SK-N-SH (cell line): Measurements from ENCODE around the gene TANC1. TPM values are rescaled to one million over a fixed set of nuclear protein-coding genes. Genes with fewer than 3 reads are reported as not detected.
"Not testable (repeated sequence)": the region's sequence is repeated elsewhere in the genome, so short reads cannot be mapped to it uniquely, and the experiment has no call there.

Source experiments
- CTCF ChIA-PET: fragments of 300-600, 350-600 bp; formaldehyde crosslinking; extraction: SDS; loops from one replicate; lab custom pipeline; 2021; lab: Yijun Ruan, JAX
- POLR2A ChIA-PET: fragments of 350-600 bp; sonication (Branson Sonifier 250); formaldehyde crosslinking; extraction: SDS; loops from one replicate; lab custom pipeline; 2020; ENCODE audit warnings: antibody characterized with exemption, inconsistent platforms; lab: Yijun Ruan, JAX
- DNase-seq: peaks from one replicate; pipeline ENCODE4 v3.0.0; 2012
- H2AFZ ChIP-seq: fragments of 200-600 bp; sonication (generic); 2 replicates; pipeline ENCODE4 v1.8.1; 2016; ENCODE audit warnings: antibody characterized with exemption, mild to moderate bottlenecking, low read depth
- H3F3A ChIP-seq: fragments of 200-600 bp; sonication (generic); replicated peaks from 2 replicates; pipeline ENCODE3; 2016; ENCODE audit warnings: antibody characterized with exemption, mild to moderate bottlenecking; ENCODE audit not compliant: insufficient read depth
- H3K27ac ChIP-seq, 2 experiments: fragments of 200-500 bp in 1 of 2; fragments of 200-600 bp in 1 of 2; sonication (Bioruptor generic) in 1 of 2; sonication (generic), shearing (Covaris generic) in 1 of 2; 2 replicates each; pipeline versions ENCODE4 v1.5.1 to v1.6.1; 2014 to 2016; ENCODE audit warnings: low read depth in 2 of 2, inconsistent platforms in 1 of 2, low read length in 1 of 2, mild to moderate bottlenecking in 1 of 2, mixed read lengths in 1 of 2
- H3K27me3 ChIP-seq: fragments of 200-600 bp; sonication (generic), shearing (Covaris generic); 2 replicates; pipeline ENCODE4 v1.6.1; 2016; ENCODE audit warnings: mixed run types; ENCODE audit not compliant: insufficient read depth
- H3K36me3 ChIP-seq, 2 experiments: fragments of 200-500 bp in 1 of 2; fragments of 200-600 bp in 1 of 2; sonication (Bioruptor generic) in 1 of 2; sonication (generic) in 1 of 2; replicated peaks in 1 of 2; 2 replicates each; pipeline versions ENCODE3 to v1.5.1; 2014 to 2016; ENCODE audit warnings: low read length in 1 of 2, mild to moderate bottlenecking in 1 of 2; ENCODE audit not compliant: insufficient read depth in 2 of 2, control insufficient read depth in 1 of 2
- H3K4me1 ChIP-seq, 2 experiments: fragments of 200-500 bp in 1 of 2; fragments of 200-600 bp in 1 of 2; sonication (Bioruptor generic) in 1 of 2; sonication (generic), shearing (Covaris generic) in 1 of 2; 2 replicates each; pipeline versions ENCODE4 v1.5.1 to v1.6.1; 2014 to 2016; ENCODE audit warnings: low read depth in 1 of 2, low read length in 1 of 2, mixed run types in 1 of 2; ENCODE audit not compliant: insufficient read depth in 2 of 2, control insufficient read depth in 1 of 2
- H3K4me2 ChIP-seq: fragments of 200-600 bp; sonication (generic), shearing (Covaris generic); 2 replicates; pipeline ENCODE4 v1.6.1; 2017; ENCODE audit warnings: mixed run types
- H3K4me3 ChIP-seq, 2 experiments: fragments of 200-500 bp in 1 of 2; fragments of 200-600 bp in 1 of 2; sonication (Bioruptor generic) in 1 of 2; sonication (generic), shearing (Covaris generic) in 1 of 2; 2 replicates each; pipeline versions ENCODE4 v1.5.1 to v1.8.1; 2014 to 2016; ENCODE audit warnings: low read depth in 2 of 2, inconsistent platforms in 1 of 2, low read length in 1 of 2, mild to moderate bottlenecking in 1 of 2, mixed read lengths in 1 of 2, moderate library complexity in 1 of 2
- H3K79me2 ChIP-seq: fragments of 200-600 bp; sonication (generic); 2 replicates; pipeline ENCODE4 v1.8.1; 2017; ENCODE audit warnings: mild to moderate bottlenecking; ENCODE audit not compliant: insufficient read depth
- H3K9ac ChIP-seq: fragments of 200-600 bp; sonication (generic); 2 replicates; pipeline ENCODE4 v1.6.1; 2017; ENCODE audit warnings: mixed run types
- H3K9me2 ChIP-seq: fragments of 200-600 bp; sonication (generic); 2 replicates; pipeline ENCODE4 v1.6.1; 2017; ENCODE audit warnings: mixed run types
- H3K9me3 ChIP-seq: fragments of 200-600 bp; sonication (generic); 2 replicates; pipeline ENCODE4 v1.6.1; 2017; ENCODE audit warnings: mixed run types, mild to moderate bottlenecking, moderate library complexity
- H4K20me1 ChIP-seq: fragments of 200-600 bp; sonication (generic); 2 replicates; pipeline ENCODE4 v1.6.1; 2017; ENCODE audit warnings: mild to moderate bottlenecking, mixed run types; ENCODE audit not compliant: insufficient read depth
- NRF1 ChIP-seq: IDR thresholded peaks from 2 replicates; pipeline ENCODE4 v1.6.1; 2012; ENCODE audit warnings: low read depth, mild to moderate bottlenecking, low read length
- POLR2AphosphoS5 ChIP-seq: IDR thresholded peaks from 2 replicates; pipeline ENCODE4 v1.6.1; 2012; ENCODE audit warnings: low read depth, low read length
- TAF1 ChIP-seq: IDR thresholded peaks from 2 replicates; pipeline ENCODE4 v1.6.1; 2012; ENCODE audit warnings: low read depth, mild to moderate bottlenecking, low read length, moderate library complexity, borderline replicate concordance
- TEAD4 ChIP-seq: IDR thresholded peaks from 2 replicates; pipeline ENCODE4 v1.4.0; 2012; ENCODE audit warnings: mild to moderate bottlenecking, borderline replicate concordance; ENCODE audit not compliant: insufficient read depth
- USF1 ChIP-seq: IDR thresholded peaks from 2 replicates; pipeline ENCODE4 v1.4.0; 2012; ENCODE audit warnings: low read depth, borderline replicate concordance
- YY1 ChIP-seq: IDR thresholded peaks from 2 replicates; pipeline ENCODE4 v1.4.0; 2012; ENCODE audit warnings: low read depth, mild to moderate bottlenecking
- WGBS: methylation state at CpG from one replicate; pipeline ENCODE4 v1.1.6; 2017; ENCODE audit warnings: low lambda C conversion rate; 5-methylcytosine and 5-hydroxymethylcytosine counted together
- polyA plus RNA-seq, 3 experiments: library from polyadenylated mRNA; depleted of rRNA; stranded (reverse); fragments of >200 nt; gene quantifications; 2 replicates each; pipeline ENCODE4 v1.2.3, GENCODE V29; 2012

The TANC1 gene
- polyA plus RNA-seq, 1 of the 3 experiments (the other 2 are of a cell fraction), result 19.2 TPM

GRCh38 chr2:159094173-159094737, 125.8 kb downstream of the TANC1 start:
- Histone ChIP-seq H3F3A (peaks cover 20% of the 10 kb centered on the region), H3K9ac (no peak overlapping the region), H3K36me3 (peaks cover 5 to 15% of the 10 kb centered on the region in 2 experiments), H3K79me2 (peaks cover 46% of the 10 kb centered on the region; the same call in 1 of the 2 replicates), H3K9me3 (no peaks in the 10 kb centered on the region), H3K9me2 (no peaks in the 10 kb centered on the region), H3K4me3 (no peak overlapping the region), H3K27me3 (no peaks in the 10 kb centered on the region), H3K4me2 (no peak overlapping the region), H3K27ac (peak overlapping the region in 1 of 2 experiments; percentile 4; a peak in 1 of 4 replicates), H3K4me1 (peaks cover 20 to 33% of the 10 kb centered on the region in 2 experiments), H2AFZ (no peak overlapping the region), H4K20me1 (no peaks in the 10 kb centered on the region)
- ChIA-PET CTCF (interaction anchor here (0.6 to 1.4 kb wide), 2 partner anchors 20 to 140 kb away, joined by 3 read pairs; no protein-coding TSS in a partner anchor), POLR2A (no interaction called here)
- 96% methylated on average over 10 of the region's 10 CpGs for WGBS
- no peak for TF ChIP-seq USF1
- no peak for TF ChIP-seq TEAD4
- no peak for TF ChIP-seq NRF1
- no peak for DNase-seq

- Histone ChIP-seq H3K9ac (no peak overlapping the region), H3K4me2 (no peak overlapping the region), H3F3A (peaks cover 25% of the 10 kb centered on the region), H3K4me1 (peaks cover 19 to 24% of the 10 kb centered on the region in 2 experiments; a peak in 3 of 4 replicates), H3K27me3 (no peaks in the 10 kb centered on the region), H2AFZ (no peak overlapping the region), H3K9me2 (no peaks in the 10 kb centered on the region), H3K27ac (no peak overlapping the region), H3K9me3 (no peaks in the 10 kb centered on the region), H3K36me3 (peaks cover 8 to 12% of the 10 kb centered on the region in 2 experiments), H4K20me1 (no peaks in the 10 kb centered on the region), H3K79me2 (peaks cover 47% of the 10 kb centered on the region; the same call in 1 of the 2 replicates), H3K4me3 (no peak overlapping the region)
- ChIA-PET CTCF (interaction anchor here (0.8 to 1.3 kb wide), 2 partner anchors 23 to 108 kb away, joined by 4 to 5 read pairs; no protein-coding TSS in a partner anchor), POLR2A (no interaction called here)
- DNase-seq, result no peak
- TF ChIP-seq TAF1, result no peak
- TF ChIP-seq POLR2AphosphoS5, result no peak
- TF ChIP-seq YY1, result no peak
- 96% methylated on average over 1 of the region's 1 CpG for WGBS
Observed at GRCh38 chr2:159095813-159096212, 127.4 kb downstream of the TANC1 start.

GRCh38 chr2:159096302-159096855, 127.9 kb downstream of the TANC1 start:
- H2AFZ ChIP-seq, H3K9ac ChIP-seq, POLR2A ChIA-PET, H4K20me1 ChIP-seq, H3K4me3 ChIP-seq, DNase-seq, H3K27ac ChIP-seq, H3K9me3 ChIP-seq, H3K4me2 ChIP-seq, H3K9me2 ChIP-seq, H3K27me3 ChIP-seq: not testable (repeated sequence)
- H3K36me3 ChIP-seq, result peaks cover 8 to 12% of the 10 kb centered on the region in 2 experiments
- peaks cover 20% of the 10 kb centered on the region for H3F3A ChIP-seq
- peaks cover 24% of the 10 kb centered on the region in 2 experiments; a peak in 3 of 4 replicates for H3K4me1 ChIP-seq
- 93% methylated on average over 8 of the region's 8 CpGs for WGBS
- peaks cover 47% of the 10 kb centered on the region; the same call in 1 of the 2 replicates for H3K79me2 ChIP-seq
- CTCF ChIA-PET, result interaction anchor here (1.1 to 1.5 kb wide), 3 partner anchors 8 to 22 kb away, joined by 3 to 6 read pairs (median 5); no protein-coding TSS in a partner anchor
